ENCODE results near the gene DAD1. TPM values are rescaled to one million over a fixed set of nuclear protein-coding genes. Genes with fewer than 3 reads are reported as not detected.

DAD1 gene
- total RNA-seq, 1 donor from 2014 or later, result 122 TPM

DNA sequence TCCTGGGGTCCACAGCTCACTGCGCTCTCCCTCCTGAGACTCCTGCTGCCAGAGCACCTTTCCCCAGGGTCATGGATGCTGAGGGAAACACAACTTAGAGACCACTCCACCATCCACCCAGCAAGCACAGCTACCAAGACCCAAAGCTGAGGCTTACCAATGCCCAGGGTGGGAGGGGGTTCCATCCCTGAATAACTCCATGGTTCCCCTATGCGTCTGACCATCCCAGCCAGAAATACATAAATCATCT is 36.3 kb downstream of the DAD1 start:
- Mint-ChIP-seq H3K27ac (ENCODE audit: unreplicated experiment) (no peak overlapping the region), H3K4me3 (ENCODE audit: unreplicated experiment) (no peak overlapping the region), H3K4me1 (ENCODE audit: low read depth, unreplicated experiment) (peaks cover 10% of the 10 kb centered on the region)

DNA sequence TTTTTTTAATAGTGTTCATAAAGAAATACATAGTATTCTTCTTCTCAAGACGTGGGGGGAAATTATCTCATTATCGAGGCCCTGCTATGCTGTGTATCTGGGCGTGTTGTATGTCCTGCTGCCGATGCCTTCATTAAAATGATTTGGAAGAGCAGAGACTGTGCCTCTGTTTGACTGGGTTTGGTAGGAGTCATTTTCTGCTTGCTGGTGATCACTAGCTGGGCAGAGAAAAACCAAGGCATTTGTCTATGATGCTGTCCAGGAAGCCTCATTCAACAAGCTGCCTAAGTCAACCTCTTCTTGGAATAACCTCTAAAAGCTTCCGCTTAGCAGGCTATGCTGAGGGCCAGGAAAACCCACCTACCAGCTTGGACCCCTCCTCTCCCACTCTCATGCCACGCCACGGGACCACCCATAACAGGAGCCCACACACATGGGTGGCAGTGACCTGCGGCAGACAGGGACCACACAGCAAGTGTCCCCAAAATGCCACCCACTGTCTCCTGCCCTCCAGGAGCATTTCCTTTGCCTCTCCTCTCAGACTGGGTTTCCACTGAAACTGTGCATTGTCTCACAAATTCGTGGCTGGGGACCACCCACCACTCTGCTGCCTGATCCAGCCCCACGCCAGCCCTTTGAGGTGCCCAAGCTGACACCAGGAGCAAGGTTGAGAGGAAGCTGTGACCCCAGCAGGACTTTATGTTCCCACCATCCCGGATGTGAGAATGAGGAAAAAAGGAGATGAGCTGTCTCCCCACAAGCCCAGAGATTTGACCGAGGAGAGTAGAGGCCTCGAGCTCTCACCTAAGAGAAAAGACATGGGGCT is 36.8 kb downstream of the DAD1 start:
- Mint-ChIP-seq H3K36me3 (ENCODE audit: unreplicated experiment) (no peaks in the 10 kb centered on the region), H3K4me3 (ENCODE audit: unreplicated experiment) (no peak overlapping the region), H3K27me3 (ENCODE audit: unreplicated experiment) (peaks cover 12% of the 10 kb centered on the region), H3K9me3 (ENCODE audit: unreplicated experiment) (peaks cover 2% of the 10 kb centered on the region), H3K27ac (ENCODE audit: unreplicated experiment) (no peak overlapping the region), H3K4me1 (ENCODE audit: low read depth, unreplicated experiment) (peaks cover 10% of the 10 kb centered on the region)
- no peak for DNase-seq
- TF ChIP-seq, protein P1, sequence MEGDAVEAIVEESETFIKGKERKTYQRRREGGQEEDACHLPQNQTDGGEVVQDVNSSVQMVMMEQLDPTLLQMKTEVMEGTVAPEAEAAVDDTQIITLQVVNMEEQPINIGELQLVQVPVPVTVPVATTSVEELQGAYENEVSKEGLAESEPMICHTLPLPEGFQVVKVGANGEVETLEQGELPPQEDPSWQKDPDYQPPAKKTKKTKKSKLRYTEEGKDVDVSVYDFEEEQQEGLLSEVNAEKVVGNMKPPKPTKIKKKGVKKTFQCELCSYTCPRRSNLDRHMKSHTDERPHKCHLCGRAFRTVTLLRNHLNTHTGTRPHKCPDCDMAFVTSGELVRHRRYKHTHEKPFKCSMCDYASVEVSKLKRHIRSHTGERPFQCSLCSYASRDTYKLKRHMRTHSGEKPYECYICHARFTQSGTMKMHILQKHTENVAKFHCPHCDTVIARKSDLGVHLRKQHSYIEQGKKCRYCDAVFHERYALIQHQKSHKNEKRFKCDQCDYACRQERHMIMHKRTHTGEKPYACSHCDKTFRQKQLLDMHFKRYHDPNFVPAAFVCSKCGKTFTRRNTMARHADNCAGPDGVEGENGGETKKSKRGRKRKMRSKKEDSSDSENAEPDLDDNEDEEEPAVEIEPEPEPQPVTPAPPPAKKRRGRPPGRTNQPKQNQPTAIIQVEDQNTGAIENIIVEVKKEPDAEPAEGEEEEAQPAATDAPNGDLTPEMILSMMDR (IDR thresholded peaks at IDR 0.05; ENCODE audit: partially characterized antibody, unreplicated experiment), result no peak

More for the DNA sequence above, 36.3 kb downstream of the DAD1 start:
- Mint-ChIP-seq H3K36me3 (ENCODE audit: unreplicated experiment) (no peaks in the 10 kb centered on the region), H3K27me3 (ENCODE audit: unreplicated experiment) (peaks cover 15% of the 10 kb centered on the region), H3K9me3 (ENCODE audit: unreplicated experiment) (peaks cover 6% of the 10 kb centered on the region)
- TF ChIP-seq, protein P1 (IDR thresholded peaks at IDR 0.05; ENCODE audit: partially characterized antibody, unreplicated experiment), result no peak
- no peak for DNase-seq

DNA sequence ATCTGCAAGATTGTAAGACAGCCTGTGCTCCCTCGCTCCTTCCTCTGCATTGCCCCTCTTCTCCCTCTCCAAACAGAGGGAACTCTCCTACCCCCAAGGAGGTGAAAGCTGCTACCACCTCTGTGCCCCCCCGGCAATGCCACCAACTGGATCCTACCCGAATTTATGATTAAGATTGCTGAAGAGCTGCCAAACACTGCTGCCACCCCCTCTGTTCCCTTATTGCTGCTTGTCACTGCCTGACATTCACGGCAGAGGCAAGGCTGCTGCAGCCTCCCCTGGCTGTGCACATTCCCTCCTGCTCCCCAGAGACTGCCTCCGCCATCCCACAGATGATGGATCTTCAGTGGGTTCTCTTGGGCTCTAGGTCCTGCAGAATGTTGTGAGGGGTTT is 37.4 kb downstream of the DAD1 start:
- DNase-seq, result peak; percentile 36

DNA sequence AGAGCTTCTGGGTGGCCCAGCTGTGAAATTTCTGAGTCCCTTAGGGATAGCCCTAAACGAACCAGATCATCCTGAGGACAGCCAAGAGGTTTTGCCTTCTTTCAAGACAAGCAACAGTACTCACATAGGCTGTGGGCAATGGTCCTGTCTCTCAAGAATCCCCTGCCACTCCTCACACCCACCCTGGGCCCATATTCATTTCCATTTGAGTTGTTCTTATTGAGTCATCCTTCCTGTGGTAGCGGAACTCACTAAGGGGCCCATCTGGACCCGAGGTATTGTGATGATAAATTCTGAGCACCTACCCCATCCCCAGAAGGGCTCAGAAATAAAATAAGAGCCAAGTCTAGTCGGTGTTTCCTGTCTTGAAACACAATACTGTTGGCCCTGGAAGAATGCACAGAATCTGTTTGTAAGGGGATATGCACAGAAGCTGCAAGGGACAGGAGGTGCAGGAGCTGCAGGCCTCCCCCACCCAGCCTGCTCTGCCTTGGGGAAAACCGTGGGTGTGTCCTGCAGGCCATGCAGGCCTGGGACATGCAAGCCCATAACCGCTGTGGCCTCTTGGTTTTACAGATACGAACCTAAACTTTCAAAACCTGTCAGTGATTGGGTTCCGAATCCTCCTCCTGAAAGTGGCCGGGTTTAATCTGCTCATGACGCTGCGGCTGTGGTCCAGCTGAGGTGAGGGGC is 38.9 kb downstream of the DAD1 start:
- Mint-ChIP-seq H3K4me1 (ENCODE audit: low read depth, unreplicated experiment) (peaks cover 12% of the 10 kb centered on the region), H3K36me3 (ENCODE audit: unreplicated experiment) (no peaks in the 10 kb centered on the region), H3K27me3 (ENCODE audit: unreplicated experiment) (peaks cover 12% of the 10 kb centered on the region), H3K27ac (ENCODE audit: unreplicated experiment) (no peak overlapping the region), H3K9me3 (ENCODE audit: unreplicated experiment) (peaks cover 2% of the 10 kb centered on the region), H3K4me3 (ENCODE audit: unreplicated experiment) (no peak overlapping the region)
- TF ChIP-seq, protein P1 (IDR thresholded peaks at IDR 0.05; ENCODE audit: partially characterized antibody, unreplicated experiment), result no peak
- DNase-seq, result no peak

More for the DNA sequence above, 37.4 kb downstream of the DAD1 start:
- Mint-ChIP-seq H3K4me3 (ENCODE audit: unreplicated experiment) (no peak overlapping the region), H3K27ac (ENCODE audit: unreplicated experiment) (no peak overlapping the region), H3K36me3 (ENCODE audit: unreplicated experiment) (no peaks in the 10 kb centered on the region), H3K9me3 (ENCODE audit: unreplicated experiment) (peaks cover 2% of the 10 kb centered on the region), H3K4me1 (ENCODE audit: low read depth, unreplicated experiment) (peaks cover 10% of the 10 kb centered on the region), H3K27me3 (ENCODE audit: unreplicated experiment) (peaks cover 12% of the 10 kb centered on the region)
- TF ChIP-seq, protein P1 (IDR thresholded peaks at IDR 0.05; ENCODE audit: partially characterized antibody, unreplicated experiment), result no peak

Data from glutamatergic neuron (in vitro differentiated cells).